Measurements from ENCODE around the gene HOXC9.

The HOXC9 gene

DNA sequence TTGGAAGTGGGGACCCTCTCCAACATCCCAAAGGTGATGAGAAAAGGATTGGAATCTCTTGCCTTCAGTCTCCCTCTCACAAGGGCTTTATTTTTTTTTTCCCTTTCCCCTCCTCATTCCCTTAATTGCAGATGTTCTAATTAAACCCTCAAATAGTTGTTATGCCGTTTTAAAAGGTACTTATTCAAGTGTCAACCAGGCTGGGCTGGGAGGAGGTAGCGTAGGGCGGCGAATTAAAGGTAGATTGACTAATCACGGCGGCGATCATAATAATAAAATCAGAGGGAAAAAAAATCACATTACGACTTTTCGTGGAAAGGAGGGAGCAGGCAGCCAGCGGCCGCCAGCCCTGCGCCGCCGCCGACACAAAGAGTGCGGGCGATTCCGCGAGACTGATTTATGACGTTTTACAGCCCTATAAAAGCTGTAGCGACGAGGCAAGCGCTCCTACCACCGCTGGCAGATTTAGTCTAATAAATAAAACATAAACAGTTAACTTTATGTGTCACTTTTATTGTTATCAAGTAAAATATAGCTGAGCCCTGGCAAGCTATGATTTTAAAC lies 52.0 kb downstream of the HOXC9 start:
- TF ChIP-seq, protein P1, sequence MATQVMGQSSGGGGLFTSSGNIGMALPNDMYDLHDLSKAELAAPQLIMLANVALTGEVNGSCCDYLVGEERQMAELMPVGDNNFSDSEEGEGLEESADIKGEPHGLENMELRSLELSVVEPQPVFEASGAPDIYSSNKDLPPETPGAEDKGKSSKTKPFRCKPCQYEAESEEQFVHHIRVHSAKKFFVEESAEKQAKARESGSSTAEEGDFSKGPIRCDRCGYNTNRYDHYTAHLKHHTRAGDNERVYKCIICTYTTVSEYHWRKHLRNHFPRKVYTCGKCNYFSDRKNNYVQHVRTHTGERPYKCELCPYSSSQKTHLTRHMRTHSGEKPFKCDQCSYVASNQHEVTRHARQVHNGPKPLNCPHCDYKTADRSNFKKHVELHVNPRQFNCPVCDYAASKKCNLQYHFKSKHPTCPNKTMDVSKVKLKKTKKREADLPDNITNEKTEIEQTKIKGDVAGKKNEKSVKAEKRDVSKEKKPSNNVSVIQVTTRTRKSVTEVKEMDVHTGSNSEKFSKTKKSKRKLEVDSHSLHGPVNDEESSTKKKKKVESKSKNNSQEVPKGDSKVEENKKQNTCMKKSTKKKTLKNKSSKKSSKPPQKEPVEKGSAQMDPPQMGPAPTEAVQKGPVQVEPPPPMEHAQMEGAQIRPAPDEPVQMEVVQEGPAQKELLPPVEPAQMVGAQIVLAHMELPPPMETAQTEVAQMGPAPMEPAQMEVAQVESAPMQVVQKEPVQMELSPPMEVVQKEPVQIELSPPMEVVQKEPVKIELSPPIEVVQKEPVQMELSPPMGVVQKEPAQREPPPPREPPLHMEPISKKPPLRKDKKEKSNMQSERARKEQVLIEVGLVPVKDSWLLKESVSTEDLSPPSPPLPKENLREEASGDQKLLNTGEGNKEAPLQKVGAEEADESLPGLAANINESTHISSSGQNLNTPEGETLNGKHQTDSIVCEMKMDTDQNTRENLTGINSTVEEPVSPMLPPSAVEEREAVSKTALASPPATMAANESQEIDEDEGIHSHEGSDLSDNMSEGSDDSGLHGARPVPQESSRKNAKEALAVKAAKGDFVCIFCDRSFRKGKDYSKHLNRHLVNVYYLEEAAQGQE (IDR thresholded peaks at IDR 0.05; ENCODE audit: insufficient read depth in 1 of 2, low read depth in 2 of 2, low read length in 2 of 2): no peak
- TF ChIP-seq FOXP2 (optimal IDR thresholded peaks at IDR 0.05; ENCODE audit: borderline replicate concordance, extremely low read depth, extremely low read length, insufficient read depth): no peak
- no peak for TF ChIP-seq TAF1 (IDR thresholded peaks at IDR 0.05; ENCODE audit: borderline replicate concordance, insufficient read depth, low read length)
- no peak for TF ChIP-seq SIN3A (IDR thresholded peaks at IDR 0.05; ENCODE audit: borderline replicate concordance, insufficient read depth, low read length)
- TF ChIP-seq POLR2AphosphoS5 (IDR thresholded peaks at IDR 0.05; ENCODE audit: low read depth, low read length): no peak

DNA sequence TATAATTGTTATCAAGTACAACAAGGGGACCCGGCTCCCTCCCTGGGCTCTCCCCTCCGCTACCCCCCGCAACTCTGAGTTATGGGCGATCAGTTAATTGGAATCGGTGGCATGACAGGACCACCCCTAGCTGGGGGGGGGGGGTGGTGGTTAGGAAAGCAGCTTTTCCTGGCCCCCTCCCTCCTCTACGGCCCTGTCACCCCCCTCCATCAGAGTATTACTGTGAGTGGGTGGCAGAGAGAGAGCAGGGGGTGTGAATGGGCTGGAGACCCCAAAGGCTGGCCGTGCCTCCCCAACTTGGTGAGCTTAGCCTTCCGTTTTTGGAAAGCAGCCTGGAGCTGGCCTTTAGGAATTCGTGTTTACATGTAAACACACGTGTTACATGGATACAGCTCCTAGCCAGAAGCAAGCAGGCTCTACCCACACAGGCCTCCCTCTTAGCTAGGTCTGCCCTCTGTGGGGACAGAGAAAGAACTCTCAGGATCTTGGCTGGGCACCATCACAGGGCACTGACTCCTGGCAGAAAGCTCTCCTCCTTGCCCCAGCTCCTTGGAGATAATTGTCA lies 52.6 kb downstream of the HOXC9 start:
- TF ChIP-seq FOXP2 (optimal IDR thresholded peaks at IDR 0.05; ENCODE audit: borderline replicate concordance, extremely low read depth, extremely low read length, insufficient read depth) (no peak), POLR2AphosphoS5 (IDR thresholded peaks at IDR 0.05; ENCODE audit: low read depth, low read length) (no peak)
- TF ChIP-seq, protein P1 (IDR thresholded peaks at IDR 0.05; ENCODE audit: insufficient read depth in 1 of 2, low read depth in 2 of 2, low read length in 2 of 2): no peak

Measured in PFSK-1 (cell line).